Activated B cell treated with CpG ODN at 0.5 μM for 24 hours (primary cell): ENCODE results near the gene TCF15. TPM values are rescaled to one million over a fixed set of nuclear protein-coding genes. Genes with fewer than 3 reads are reported as not detected.

Experiments used
- ATAC-seq: fragments of 200-7000 bp; cut with Tn5 transposase; one replicate; pipeline ENCODE4 v1.10.0; 2021; ENCODE audit warnings: low read depth, mild to moderate bottlenecking, moderate library complexity
- CTCF ChIA-PET: fragments of 350-600 bp; sonication (Branson Sonifier 250); formaldehyde crosslinking; loops from one replicate; lab custom pipeline; 2021; ENCODE audit warnings: antibody characterized with exemption; lab: Charles Lee
- POLR2A ChIA-PET: fragments of 350-600 bp; sonication (Branson Sonifier 250); formaldehyde crosslinking; loops from one replicate; lab custom pipeline; 2021; ENCODE audit warnings: antibody characterized with exemption; lab: Charles Lee
- DNase-seq: peaks from one replicate; pipeline ENCODE4 v3.0.0; 2022
- H3K27ac Mint-ChIP-seq: one replicate; pipeline ENCODE4 v1.8.0; 2020; ENCODE audit warnings: mixed read lengths
- H3K27me3 Mint-ChIP-seq: one replicate; pipeline ENCODE4 v1.8.0; 2021; ENCODE audit warnings: mixed read lengths
- H3K36me3 Mint-ChIP-seq: one replicate; pipeline ENCODE4 v1.8.0; 2021; ENCODE audit warnings: low read depth, mixed read lengths
- H3K4me1 Mint-ChIP-seq: one replicate; pipeline ENCODE4 v1.8.0; 2021; ENCODE audit warnings: mixed read lengths
- H3K4me3 Mint-ChIP-seq: one replicate; pipeline ENCODE4 v1.8.0; 2020; ENCODE audit warnings: mild to moderate bottlenecking, mixed read lengths
- H3K9me3 Mint-ChIP-seq: one replicate; pipeline ENCODE4 v1.8.0; 2020; ENCODE audit warnings: mixed read lengths
- CTCF ChIP-seq: fragments of 200-600 bp; IDR thresholded peaks from one replicate; pipeline ENCODE4 v1.8.0; 2022; ENCODE audit warnings: antibody characterized with exemption, mild to moderate bottlenecking
- intact Hi-C: fragments of 100-400 bp; cut with micrococcal nuclease; formaldehyde crosslinking; loops from one replicate; pipeline ENCODE4 v1.15.1; 2024
- total RNA-seq: library from RNA; stranded (reverse); gene quantifications from 2 replicates; pipeline ENCODE4 v1.2.3, GENCODE V29; 2022

TCF15 gene
- total RNA-seq, 1 donor from 2014 or later = not detected

DNA sequence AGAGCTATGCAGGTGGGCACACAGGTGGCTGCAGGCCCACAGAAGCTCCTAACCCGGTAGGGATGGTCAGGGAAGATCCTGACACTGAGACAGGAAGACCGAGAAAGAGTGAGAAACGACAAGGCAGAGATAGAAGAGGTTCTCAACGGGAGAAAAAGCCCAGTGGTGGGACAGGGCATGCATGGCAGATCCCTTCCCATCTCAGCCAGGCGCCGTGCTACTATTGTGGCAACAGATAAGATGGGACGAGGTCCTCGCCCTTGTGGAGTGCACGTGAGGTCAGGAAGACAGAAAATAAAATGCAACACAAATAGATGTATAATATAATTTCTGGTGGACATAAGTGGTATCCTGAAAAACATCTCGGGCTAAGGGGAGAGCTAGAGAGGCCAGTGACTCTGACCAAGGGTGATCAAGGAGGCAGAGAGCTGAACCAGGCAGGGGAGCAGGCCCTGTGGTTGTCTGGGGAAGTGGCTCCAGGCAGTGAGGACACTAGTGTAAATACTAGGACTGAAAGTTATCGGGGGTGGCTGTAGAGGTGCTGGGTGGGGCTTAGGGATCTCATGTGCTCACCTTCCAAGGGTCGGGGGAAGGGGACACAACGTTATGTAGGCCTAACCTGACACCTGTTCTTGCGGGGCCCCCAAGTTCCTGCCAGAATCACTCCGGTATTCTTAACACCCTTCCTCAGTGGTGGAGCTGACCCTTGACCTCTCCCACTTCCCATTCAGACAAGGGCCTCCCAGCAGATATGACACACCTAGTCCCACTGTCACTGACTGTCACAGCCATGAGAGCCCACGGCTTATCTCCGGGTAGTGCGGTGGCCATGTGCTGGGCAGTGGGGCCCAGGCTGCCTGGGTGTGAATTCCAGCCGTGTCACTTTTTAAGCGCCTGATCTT is 41.9 kb upstream of the TCF15 start:
- ATAC-seq (no peak), DNase-seq (no peak)
- no peaks in the 10 kb centered on the region for H3K9me3 Mint-ChIP-seq
- peak overlapping the region; percentile 80 for H3K4me3 Mint-ChIP-seq
- no peak for TF ChIP-seq CTCF
- ChIA-PET CTCF (no interaction called here), POLR2A (no interaction called here)
- peaks cover 23% of the 10 kb centered on the region for H3K4me1 Mint-ChIP-seq
- intact Hi-C loops = loop anchor here (1.0 kb wide), 1 partner anchor 181 kb away; the partner anchor contains the start of gene FAM110A
- H3K27ac Mint-ChIP-seq = peak overlapping the region; percentile 67
- peaks cover 3% of the 10 kb centered on the region for H3K27me3 Mint-ChIP-seq
- peaks cover 14% of the 10 kb centered on the region for H3K36me3 Mint-ChIP-seq

- POLR2A ChIA-PET = no interaction called here
- no peak for ATAC-seq
- peaks cover 3% of the 10 kb centered on the region for H3K27me3 Mint-ChIP-seq
These were observed 40.8 kb upstream of the TCF15 start for GRCh38 chr20:650954-651353.

DNA sequence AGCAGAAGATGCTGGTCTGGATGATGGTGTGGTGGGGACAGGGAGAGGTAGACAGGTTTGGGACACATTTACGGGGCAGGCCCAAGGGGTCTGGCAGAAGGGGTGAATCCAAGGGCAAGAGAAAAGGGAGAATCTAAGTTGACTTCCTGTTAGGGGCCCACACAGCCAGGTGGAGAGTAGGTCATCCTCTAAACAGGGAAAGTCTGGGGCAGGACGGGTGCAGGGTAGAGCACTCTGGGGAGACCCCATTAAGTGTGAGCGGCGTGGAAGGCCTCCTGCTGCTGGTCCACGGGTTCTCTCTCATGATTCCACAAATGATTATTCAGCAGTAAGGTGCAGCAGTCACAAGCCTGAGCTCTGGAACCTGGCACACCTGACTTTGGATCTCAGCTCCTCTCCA is 40.2 kb upstream of the TCF15 start:
- ChIA-PET CTCF (no interaction called here), POLR2A (no interaction called here)
- TF ChIP-seq CTCF = no peak
- Mint-ChIP-seq H3K27me3 (peaks cover 3% of the 10 kb centered on the region), H3K36me3 (peaks cover 14% of the 10 kb centered on the region), H3K9me3 (no peaks in the 10 kb centered on the region), H3K4me3 (no peak overlapping the region), H3K4me1 (peaks cover 27% of the 10 kb centered on the region), H3K27ac (no peak overlapping the region)
- ATAC-seq (no peak), DNase-seq (no peak)
- intact Hi-C loops = no loop called here

More at GRCh38 chr20:650954-651353, 40.8 kb upstream of the TCF15 start:
- no peak for DNase-seq
- H3K27ac Mint-ChIP-seq = no peak overlapping the region
- peak overlapping the region; percentile 80 for H3K4me3 Mint-ChIP-seq
- intact Hi-C loops = no loop called here
- CTCF ChIA-PET = no interaction called here
- no peak for TF ChIP-seq CTCF
- peaks cover 23% of the 10 kb centered on the region for H3K4me1 Mint-ChIP-seq
- no peaks in the 10 kb centered on the region for H3K9me3 Mint-ChIP-seq
- peaks cover 14% of the 10 kb centered on the region for H3K36me3 Mint-ChIP-seq

GRCh38 chr20:647479-648019 is 37.4 kb upstream of the TCF15 start:
- Mint-ChIP-seq H3K36me3 (peaks cover 14% of the 10 kb centered on the region), H3K9me3 (no peaks in the 10 kb centered on the region), H3K27me3 (peaks cover 13% of the 10 kb centered on the region), H3K27ac (no peak overlapping the region), H3K4me3 (no peak overlapping the region), H3K4me1 (peaks cover 18% of the 10 kb centered on the region)
- CTCF ChIA-PET = interaction anchor here (0.7 kb wide), 1 partner anchor 20 kb away, joined by 3 read pairs; no protein-coding TSS in a partner anchor
- POLR2A ChIA-PET = no interaction called here
- no peak for TF ChIP-seq CTCF
- ATAC-seq (no peak), DNase-seq (no peak)
- intact Hi-C loops = no loop called here

DNA sequence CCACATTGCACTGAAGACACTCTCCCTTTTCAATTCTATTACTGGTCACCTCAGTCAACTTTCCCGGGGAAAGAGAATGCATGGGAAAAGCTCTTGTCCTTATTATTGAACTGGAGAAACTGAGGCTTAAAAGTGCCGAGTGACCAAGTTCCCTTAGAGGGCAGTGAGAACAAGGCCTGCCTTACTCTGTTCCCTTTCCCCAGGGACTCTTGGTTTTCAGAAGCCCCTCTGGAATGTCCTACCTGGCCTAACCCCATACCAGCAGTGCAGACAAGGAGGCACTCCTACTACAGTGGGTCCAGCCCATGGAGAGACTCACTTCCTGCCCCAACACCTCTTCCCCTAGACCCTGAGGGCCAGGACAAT is 36.7 kb upstream of the TCF15 start:
- intact Hi-C loops = no loop called here
- CTCF ChIA-PET = interaction anchor here (0.7 to 1.9 kb wide), 2 partner anchors 21 to 293 kb away, joined by 3 to 13 read pairs; no protein-coding TSS in a partner anchor
- no peak for ATAC-seq
- H3K4me3 Mint-ChIP-seq = no peak overlapping the region
- H3K4me1 Mint-ChIP-seq = peaks cover 12% of the 10 kb centered on the region
- H3K27me3 Mint-ChIP-seq = peaks cover 13% of the 10 kb centered on the region
- H3K27ac Mint-ChIP-seq = no peak overlapping the region
- TF ChIP-seq CTCF = no peak
- H3K9me3 Mint-ChIP-seq = no peaks in the 10 kb centered on the region
- POLR2A ChIA-PET = no interaction called here
- peaks cover 14% of the 10 kb centered on the region for H3K36me3 Mint-ChIP-seq
- no peak for DNase-seq
